Duodenal mucosa (tissue), 2 donors: ENCODE data around the gene WFDC10A.
"Not testable (repeated sequence)": the region's sequence is repeated elsewhere in the genome, so short reads cannot be mapped to it uniquely, and the experiment has no call there.

Experiments
- H3K27ac ChIP-seq: one replicate; pipeline ENCODE4 v1.7.0; 2013; ENCODE audit warnings: low read depth, low read length
- H3K27me3 ChIP-seq, 2 donors: one replicate each; pipeline ENCODE4 v1.7.0; 2013; ENCODE audit warnings: low read length in 2 of 2, control low read depth in 1 of 2; ENCODE audit not compliant: insufficient read depth in 2 of 2, control insufficient read depth in 1 of 2
- H3K36me3 ChIP-seq, 2 donors: one replicate each; pipeline ENCODE4 v1.7.0; 2013; ENCODE audit warnings: low read length in 2 of 2, control low read depth in 1 of 2; ENCODE audit not compliant: insufficient read depth in 2 of 2, control insufficient read depth in 1 of 2
- H3K4me1 ChIP-seq, 2 donors: one replicate each; pipeline ENCODE4 v1.7.0; 2013; ENCODE audit warnings: low read length in 2 of 2, control low read depth in 1 of 2; ENCODE audit not compliant: insufficient read depth in 2 of 2, control insufficient read depth in 1 of 2
- H3K4me3 ChIP-seq, 2 donors: one replicate each; pipeline ENCODE4 v1.7.0; 2013; ENCODE audit warnings: low read length in 2 of 2, low read depth in 1 of 2
- H3K9ac ChIP-seq, 2 donors: one replicate each; pipeline ENCODE4 v1.7.0; 2013; ENCODE audit warnings: low read length in 2 of 2, low read depth in 1 of 2
- H3K9me3 ChIP-seq, 2 donors: one replicate each; pipeline ENCODE4 v1.7.0; 2013; ENCODE audit warnings: low read length in 2 of 2, control low read depth in 1 of 2; ENCODE audit not compliant: control insufficient read depth in 1 of 2

Gene WFDC10A

DNA sequence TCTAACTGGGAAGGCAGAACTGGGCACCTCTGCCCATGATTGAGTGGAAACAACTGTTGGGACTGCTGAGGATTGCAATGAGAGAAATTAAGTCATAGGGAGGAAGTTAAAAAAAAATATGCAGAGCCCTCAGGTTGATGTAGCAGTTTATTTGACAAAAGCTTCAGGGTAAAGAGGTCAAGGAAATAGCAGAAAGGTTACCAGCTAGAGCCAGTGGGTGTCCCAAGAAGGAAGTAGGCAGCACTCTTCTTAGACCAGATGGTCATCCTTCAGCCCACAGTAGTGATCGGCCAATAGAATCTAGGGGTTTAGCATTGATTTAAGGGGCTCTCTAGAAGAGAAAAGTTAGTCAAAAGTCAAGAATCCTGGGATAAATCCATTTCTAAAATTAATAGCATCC is 21.7 kb upstream of the WFDC10A start:
- Histone ChIP-seq H3K27me3 (no peaks in the 10 kb centered on the region), H3K36me3 (no peaks in the 10 kb centered on the region), H3K4me1 (no peaks in the 10 kb centered on the region), H3K4me3 (no peak overlapping the region), H3K9ac (no peak overlapping the region), H3K27ac (no peak overlapping the region), H3K9me3 (no peaks in the 10 kb centered on the region)

DNA sequence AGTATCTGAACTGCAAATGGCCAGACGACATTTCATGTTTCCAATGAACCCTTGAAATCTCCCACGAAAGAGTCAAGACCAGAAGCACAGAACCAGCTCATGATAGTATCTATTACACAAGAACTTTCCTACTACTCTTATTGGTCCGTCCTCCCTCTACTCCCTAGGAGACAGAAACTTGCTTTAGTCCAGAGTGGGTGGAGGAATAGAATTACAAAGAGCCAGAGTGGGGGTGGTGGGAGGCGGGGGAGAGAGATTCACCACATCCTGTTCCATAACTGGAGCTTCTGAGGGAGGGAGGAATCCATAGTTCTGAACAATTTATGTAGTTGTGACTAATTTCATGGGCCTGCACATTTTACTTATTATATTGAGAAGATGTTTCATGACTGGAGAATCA is 18.5 kb upstream of the WFDC10A start:
- H3K4me1 ChIP-seq, result no peaks in the 10 kb centered on the region
- H3K9ac ChIP-seq, result no peak overlapping the region
- no peak overlapping the region for H3K4me3 ChIP-seq
- no peak overlapping the region for H3K27ac ChIP-seq
- no peaks in the 10 kb centered on the region for H3K36me3 ChIP-seq
- no peaks in the 10 kb centered on the region for H3K9me3 ChIP-seq
- no peaks in the 10 kb centered on the region for H3K27me3 ChIP-seq

DNA sequence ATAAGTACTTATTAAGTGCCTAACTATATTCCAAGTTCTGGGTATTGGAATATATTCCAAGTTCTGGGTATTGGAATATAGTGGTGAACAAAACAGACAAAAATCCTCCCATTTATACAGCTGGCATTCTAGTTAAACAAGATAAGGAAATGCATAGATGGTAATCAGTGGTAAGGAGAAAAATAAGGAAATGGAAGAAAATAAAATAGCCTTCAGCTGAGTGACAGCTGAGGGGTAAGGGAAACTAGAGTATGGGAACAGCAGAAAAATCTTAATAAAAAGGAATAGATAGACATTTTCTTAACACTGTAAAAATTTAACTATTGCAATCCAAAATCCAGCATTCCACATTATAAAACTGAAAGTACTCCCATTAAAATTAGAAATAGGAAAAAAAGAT is 17.2 kb upstream of the WFDC10A start:
- Histone ChIP-seq H3K36me3 (no peaks in the 10 kb centered on the region), H3K27ac (no peak overlapping the region), H3K9me3 (no peaks in the 10 kb centered on the region), H3K27me3 (no peaks in the 10 kb centered on the region), H3K4me1 (no peaks in the 10 kb centered on the region), H3K4me3 (no peak overlapping the region), H3K9ac (no peak overlapping the region)

DNA sequence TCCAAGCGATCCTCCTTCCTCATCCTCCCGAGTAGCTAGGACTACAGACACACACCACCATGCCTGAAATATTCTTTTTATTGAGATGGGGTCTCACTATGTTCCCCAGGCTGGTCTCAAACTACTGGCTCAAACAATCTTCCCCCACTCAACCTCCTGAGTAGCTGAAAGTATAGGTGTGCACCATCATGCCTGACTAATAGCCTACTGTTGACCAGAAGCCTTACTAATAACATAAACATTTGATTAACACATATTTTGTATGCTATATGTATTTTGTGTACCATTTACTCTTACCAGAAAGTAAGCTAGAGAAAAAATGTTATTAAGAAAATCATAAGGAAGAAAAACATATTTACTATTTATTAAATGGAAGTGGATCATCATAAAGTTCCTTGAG is 11.9 kb upstream of the WFDC10A start:
- no peak overlapping the region for H3K27ac ChIP-seq
- H3K27me3 ChIP-seq, result no peaks in the 10 kb centered on the region
- no peaks in the 10 kb centered on the region for H3K9me3 ChIP-seq
- no peak overlapping the region for H3K9ac ChIP-seq
- no peaks in the 10 kb centered on the region for H3K36me3 ChIP-seq
- no peak overlapping the region for H3K4me3 ChIP-seq
- peaks cover 0 to 9% of the 10 kb centered on the region in 2 donors for H3K4me1 ChIP-seq

DNA sequence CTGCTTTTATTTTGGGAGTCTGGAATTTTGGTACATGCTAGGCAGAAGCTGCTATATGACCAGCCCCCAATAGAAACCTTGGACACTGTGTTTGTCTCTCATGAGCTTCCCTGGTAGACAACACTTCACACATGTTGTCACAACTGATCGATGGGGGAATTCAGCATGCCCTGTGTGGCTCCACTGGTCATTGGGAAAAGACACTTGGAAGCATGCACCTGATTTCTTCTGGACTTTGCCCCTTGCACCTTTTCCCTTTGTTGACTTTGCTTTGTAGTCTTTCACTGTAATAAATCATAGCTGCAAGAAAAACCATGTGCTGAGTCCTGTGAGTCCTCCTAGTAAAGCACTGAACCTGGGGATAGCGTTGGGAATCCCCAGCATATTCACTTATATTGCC is 7.9 kb upstream of the WFDC10A start:
- Histone ChIP-seq H3K4me3 (no peak overlapping the region), H3K27ac (no peak overlapping the region), H3K9me3 (no peaks in the 10 kb centered on the region), H3K9ac (no peak overlapping the region), H3K27me3 (no peaks in the 10 kb centered on the region), H3K4me1 (peaks cover 0 to 9% of the 10 kb centered on the region in 2 donors), H3K36me3 (no peaks in the 10 kb centered on the region)

DNA sequence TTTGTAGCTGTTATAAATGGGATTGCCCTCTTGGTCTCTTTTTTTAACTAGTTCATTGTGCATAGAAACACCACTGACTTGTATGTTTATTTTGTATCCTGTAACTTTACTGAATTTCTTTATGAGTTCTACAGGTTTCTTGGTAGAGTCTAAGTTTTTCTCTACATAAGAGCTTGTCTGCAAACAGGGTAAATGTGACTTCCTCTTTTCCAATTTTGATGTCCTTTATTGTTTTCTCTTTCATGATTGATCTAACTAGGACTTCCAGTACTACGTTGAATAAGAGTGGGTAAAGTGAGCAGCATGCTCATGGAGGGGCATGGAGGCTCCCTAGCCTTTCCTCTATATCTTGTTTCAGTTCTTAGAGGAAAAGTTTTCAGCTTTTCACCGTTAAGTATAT is 3.0 kb upstream of the WFDC10A start:
- no peak overlapping the region for H3K9ac ChIP-seq
- peaks cover 0 to 5% of the 10 kb centered on the region in 2 donors for H3K4me1 ChIP-seq
- H3K36me3 ChIP-seq, result no peaks in the 10 kb centered on the region
- no peak overlapping the region for H3K27ac ChIP-seq
- H3K27me3 ChIP-seq, result no peaks in the 10 kb centered on the region
- no peak overlapping the region for H3K4me3 ChIP-seq
- no peaks in the 10 kb centered on the region for H3K9me3 ChIP-seq

DNA sequence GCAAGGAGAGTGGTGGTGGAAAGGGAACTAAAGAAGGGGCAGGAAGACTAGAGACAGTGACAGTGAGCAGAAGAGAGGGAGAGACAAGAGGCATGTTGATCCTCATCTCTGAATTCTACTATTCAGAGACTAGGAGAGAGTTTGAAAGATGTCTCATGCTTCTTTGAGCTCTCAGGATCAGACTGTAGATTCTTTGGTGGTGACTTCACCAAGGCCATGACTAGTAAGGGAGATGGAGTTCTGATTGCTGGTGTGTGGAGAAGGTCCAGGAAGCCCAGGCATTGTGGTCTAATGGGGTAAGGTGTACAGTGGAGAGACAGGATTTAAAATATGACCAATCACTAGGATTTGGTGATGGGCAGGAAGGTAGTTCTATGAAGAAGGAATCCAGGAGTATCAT is 832 bp downstream of the WFDC10A start:
- no peak overlapping the region for H3K9ac ChIP-seq
- no peak overlapping the region for H3K4me3 ChIP-seq

DNA sequence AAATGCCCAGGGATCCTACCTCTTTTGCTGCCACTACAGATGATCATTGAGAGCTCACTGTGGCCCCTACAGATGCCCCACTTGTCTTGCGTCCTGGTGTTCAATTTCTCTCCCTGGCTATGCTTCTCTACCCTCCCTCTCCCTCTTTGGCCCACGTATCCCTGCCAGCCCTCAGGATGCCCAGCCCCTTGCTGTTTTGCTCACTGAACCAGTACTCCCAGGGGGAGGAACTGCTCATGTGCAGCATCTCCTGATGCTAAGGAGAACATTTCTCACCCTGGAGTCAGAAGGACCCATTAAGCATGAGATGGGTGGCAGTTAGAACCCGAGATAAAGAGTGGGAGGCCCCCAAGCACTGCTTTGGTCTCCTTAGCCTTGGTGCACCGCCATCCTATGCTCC is 1.6 kb downstream of the WFDC10A start, which contains the start of gene WFDC9:
Gene WFDC9 (minus strand): TSS at position 101 of the 400 bp plus-strand sequence. CDS start 21,103 bp downstream, outside the sequence.
- no peaks in the 10 kb centered on the region for H3K9me3 ChIP-seq
- no peaks in the 10 kb centered on the region for H3K27me3 ChIP-seq
- no peak within 1 kb of the TSS for H3K9ac ChIP-seq
- H3K36me3 ChIP-seq, result no peaks in the 10 kb centered on the region
- no peak within 1 kb of the TSS for H3K4me3 ChIP-seq
- H3K4me1 ChIP-seq, result no peaks in the 10 kb centered on the region
- no peak within 1 kb of the TSS for H3K27ac ChIP-seq

More for the DNA sequence above, 832 bp downstream of the WFDC10A start:
- no peaks in the 10 kb centered on the region for H3K27me3 ChIP-seq
- no peaks in the 10 kb centered on the region for H3K36me3 ChIP-seq
- H3K9me3 ChIP-seq, result no peaks in the 10 kb centered on the region
- no peak overlapping the region for H3K27ac ChIP-seq
- no peaks in the 10 kb centered on the region for H3K4me1 ChIP-seq

DNA sequence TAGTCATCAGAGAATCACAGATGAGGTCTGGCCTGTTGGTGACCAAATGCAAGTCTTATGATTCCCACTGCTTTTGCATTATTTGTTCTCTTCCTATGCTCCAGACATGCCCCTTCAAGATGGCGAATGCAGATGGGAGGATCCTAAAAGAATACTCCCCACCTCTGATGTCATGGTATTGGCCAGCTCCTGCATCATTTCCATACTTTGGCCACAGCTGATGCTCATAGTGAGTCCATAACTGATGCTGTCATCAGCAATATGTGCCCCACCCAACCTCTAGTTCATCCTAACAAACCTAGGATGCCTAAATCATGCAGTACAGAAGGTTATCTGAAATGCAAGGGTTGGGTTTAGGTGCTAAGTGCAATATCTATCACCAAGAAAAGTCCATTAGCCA is 7.0 kb downstream of the WFDC10A start:
- no peaks in the 10 kb centered on the region for H3K27me3 ChIP-seq
- no peaks in the 10 kb centered on the region for H3K36me3 ChIP-seq
- no peaks in the 10 kb centered on the region for H3K9me3 ChIP-seq
- H3K27ac ChIP-seq, result no peak overlapping the region
- no peak overlapping the region for H3K4me3 ChIP-seq
- H3K4me1 ChIP-seq, result no peaks in the 10 kb centered on the region
- no peak overlapping the region for H3K9ac ChIP-seq

DNA sequence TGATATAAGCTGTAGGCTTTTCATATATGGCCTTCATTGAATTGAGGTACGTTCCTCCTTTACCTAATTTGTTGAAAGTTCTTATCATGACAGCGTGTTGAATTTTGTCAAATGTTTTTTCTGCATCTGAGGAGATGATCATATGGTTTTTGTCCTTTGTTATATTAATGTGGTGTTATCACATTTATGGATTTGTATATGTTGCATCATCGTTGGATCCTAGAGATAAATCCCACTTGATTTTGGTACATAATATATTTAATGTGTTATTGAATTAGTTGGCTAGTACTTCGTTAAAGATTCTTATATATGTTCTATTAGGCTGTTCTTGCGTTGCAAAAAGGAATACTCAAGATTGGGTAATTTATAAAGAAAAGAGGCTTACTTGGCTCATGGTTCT is 10.1 kb downstream of the WFDC10A start:
- H3K9me3 ChIP-seq, result no peaks in the 10 kb centered on the region
- H3K27me3 ChIP-seq, result no peaks in the 10 kb centered on the region
- H3K4me3 ChIP-seq, result no peak overlapping the region
- no peak overlapping the region for H3K27ac ChIP-seq
- no peaks in the 10 kb centered on the region for H3K36me3 ChIP-seq
- H3K9ac ChIP-seq, result no peak overlapping the region
- H3K4me1 ChIP-seq, result no peaks in the 10 kb centered on the region

DNA sequence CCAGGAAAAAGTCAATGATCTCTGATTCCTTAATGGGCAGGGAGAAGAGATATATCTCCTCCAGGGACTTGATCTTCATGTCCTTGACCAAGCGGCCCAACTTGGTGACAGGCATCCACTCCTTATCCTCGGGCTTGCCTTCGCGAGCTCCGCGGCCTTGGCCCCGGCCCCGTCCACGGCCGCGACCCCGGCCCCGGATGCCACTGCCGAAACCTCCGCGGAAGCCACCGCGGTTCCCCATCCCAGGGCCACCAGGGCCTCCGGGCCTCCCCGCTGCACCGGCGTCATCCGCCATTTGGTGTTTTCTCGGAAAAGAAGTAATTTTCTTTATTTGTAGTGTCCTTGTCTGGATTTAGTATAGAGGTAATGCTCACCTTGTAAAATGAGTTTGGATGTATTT is 11.5 kb downstream of the WFDC10A start:
- not testable (repeated sequence) for H3K4me1 ChIP-seq, H3K4me3 ChIP-seq, H3K9ac ChIP-seq, H3K27me3 ChIP-seq, H3K36me3 ChIP-seq, H3K9me3 ChIP-seq, H3K27ac ChIP-seq
